ENCODE measurements around the gene MUC15. TPM values are rescaled to one million over a fixed set of nuclear protein-coding genes. Genes with fewer than 3 reads are reported as not detected.

Gene MUC15
- total and polyA plus RNA-seq, 7 donors = not detected

- Histone ChIP-seq H3K36me3 (no peaks in the 10 kb centered on the region), H3K27me3 (no peaks in the 10 kb centered on the region), H3K4me3 (no peak overlapping the region), H3K4me1 (no peaks in the 10 kb centered on the region), H3K27ac (no peak overlapping the region), H3K9me3 (peaks cover 0 to 7% (median 0%) of the 10 kb centered on the region in 4 donors)
- intact Hi-C loops (cut with DNase I) = no loop called here
- no peak for TF ChIP-seq POLR2A (IDR thresholded peaks at IDR 0.05)
- TF ChIP-seq EP300 (IDR thresholded peaks at IDR 0.05) = no peak
- TF ChIP-seq, protein P1, sequence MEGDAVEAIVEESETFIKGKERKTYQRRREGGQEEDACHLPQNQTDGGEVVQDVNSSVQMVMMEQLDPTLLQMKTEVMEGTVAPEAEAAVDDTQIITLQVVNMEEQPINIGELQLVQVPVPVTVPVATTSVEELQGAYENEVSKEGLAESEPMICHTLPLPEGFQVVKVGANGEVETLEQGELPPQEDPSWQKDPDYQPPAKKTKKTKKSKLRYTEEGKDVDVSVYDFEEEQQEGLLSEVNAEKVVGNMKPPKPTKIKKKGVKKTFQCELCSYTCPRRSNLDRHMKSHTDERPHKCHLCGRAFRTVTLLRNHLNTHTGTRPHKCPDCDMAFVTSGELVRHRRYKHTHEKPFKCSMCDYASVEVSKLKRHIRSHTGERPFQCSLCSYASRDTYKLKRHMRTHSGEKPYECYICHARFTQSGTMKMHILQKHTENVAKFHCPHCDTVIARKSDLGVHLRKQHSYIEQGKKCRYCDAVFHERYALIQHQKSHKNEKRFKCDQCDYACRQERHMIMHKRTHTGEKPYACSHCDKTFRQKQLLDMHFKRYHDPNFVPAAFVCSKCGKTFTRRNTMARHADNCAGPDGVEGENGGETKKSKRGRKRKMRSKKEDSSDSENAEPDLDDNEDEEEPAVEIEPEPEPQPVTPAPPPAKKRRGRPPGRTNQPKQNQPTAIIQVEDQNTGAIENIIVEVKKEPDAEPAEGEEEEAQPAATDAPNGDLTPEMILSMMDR (IDR thresholded peaks at IDR 0.05) = no peak
- TF ChIP-seq POLR2AphosphoS5 (IDR thresholded peaks at IDR 0.05) = no peak
- DNase-seq = no peak
- 86 to 89% methylated on average over 2 of the region's 2 CpGs for WGBS, 2 donors
Observed at GRCh38 chr11:26613759-26614158, 41.7 kb upstream of the MUC15 start.

- Histone ChIP-seq H3K36me3 (no peaks in the 10 kb centered on the region), H3K4me1 (no peaks in the 10 kb centered on the region), H3K4me3 (no peak overlapping the region), H3K27ac (no peak overlapping the region), H3K27me3 (no peaks in the 10 kb centered on the region), H3K9me3 (peaks cover 0 to 2% (median 0%) of the 10 kb centered on the region in 4 donors)
- intact Hi-C loops (cut with DNase I) = no loop called here
- TF ChIP-seq EP300 (IDR thresholded peaks at IDR 0.05) (no peak), POLR2AphosphoS5 (IDR thresholded peaks at IDR 0.05) (no peak)
- WGBS, 2 donors = 76 to 78% methylated on average over 9 of the region's 9 CpGs
- no peak for DNase-seq
Observed at GRCh38 chr11:26608507-26609146, 36.6 kb upstream of the MUC15 start.

DNA sequence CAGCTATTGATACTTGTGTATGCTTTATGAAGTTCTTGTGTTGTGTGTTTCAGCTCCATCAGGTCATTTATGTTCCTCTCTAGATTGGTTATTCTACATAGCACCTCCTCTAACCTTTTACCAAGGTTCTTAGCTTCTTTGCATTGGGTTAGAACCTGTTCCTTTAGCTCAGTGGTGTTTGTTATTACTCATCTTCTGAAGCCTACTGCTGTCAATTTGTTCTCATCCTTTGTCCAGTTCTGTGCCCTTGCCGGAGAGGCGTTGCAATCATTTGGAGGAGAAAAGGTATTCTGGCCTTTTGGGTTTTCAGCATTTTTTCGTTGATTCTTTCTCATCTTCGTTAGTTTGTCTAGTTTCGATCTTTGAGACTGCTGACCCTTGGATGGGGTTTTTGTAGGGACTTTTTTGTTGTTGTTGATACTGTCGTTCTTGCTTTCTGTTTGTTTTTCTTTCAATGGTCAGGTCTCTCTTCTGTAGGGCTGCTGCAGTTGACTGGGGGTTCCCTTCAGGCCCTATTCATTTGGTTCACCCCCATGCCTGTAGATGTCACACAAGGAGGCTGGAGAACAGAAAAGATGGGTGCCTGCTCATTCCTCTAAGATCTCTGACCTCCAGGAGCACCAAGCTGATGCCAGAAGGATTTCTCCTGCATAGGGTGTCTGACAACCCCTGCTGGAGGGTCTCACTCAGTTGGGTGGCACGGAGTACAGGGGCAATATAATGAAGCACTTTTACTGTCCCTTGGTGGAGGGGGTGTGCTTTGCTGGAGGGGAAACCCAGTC, 35.9 kb upstream of the MUC15 start:
- H3K36me3 ChIP-seq = no peaks in the 10 kb centered on the region
- no peak overlapping the region for H3K27ac ChIP-seq
- intact Hi-C loops (cut with DNase I) = no loop called here
- H3K4me1 ChIP-seq = no peaks in the 10 kb centered on the region
- H3K4me3 ChIP-seq = no peak overlapping the region
- DNase-seq = no peak
- WGBS, 2 donors = 71 to 82% methylated on average over 7 of the region's 7 CpGs
- TF ChIP-seq POLR2A (IDR thresholded peaks at IDR 0.05) = no peak
- no peak for TF ChIP-seq EP300 (IDR thresholded peaks at IDR 0.05)
- TF ChIP-seq, protein P1 (IDR thresholded peaks at IDR 0.05) = no peak
- no peak for TF ChIP-seq POLR2AphosphoS5 (IDR thresholded peaks at IDR 0.05)
- H3K9me3 ChIP-seq = no peaks in the 10 kb centered on the region
- no peaks in the 10 kb centered on the region for H3K27me3 ChIP-seq

DNA sequence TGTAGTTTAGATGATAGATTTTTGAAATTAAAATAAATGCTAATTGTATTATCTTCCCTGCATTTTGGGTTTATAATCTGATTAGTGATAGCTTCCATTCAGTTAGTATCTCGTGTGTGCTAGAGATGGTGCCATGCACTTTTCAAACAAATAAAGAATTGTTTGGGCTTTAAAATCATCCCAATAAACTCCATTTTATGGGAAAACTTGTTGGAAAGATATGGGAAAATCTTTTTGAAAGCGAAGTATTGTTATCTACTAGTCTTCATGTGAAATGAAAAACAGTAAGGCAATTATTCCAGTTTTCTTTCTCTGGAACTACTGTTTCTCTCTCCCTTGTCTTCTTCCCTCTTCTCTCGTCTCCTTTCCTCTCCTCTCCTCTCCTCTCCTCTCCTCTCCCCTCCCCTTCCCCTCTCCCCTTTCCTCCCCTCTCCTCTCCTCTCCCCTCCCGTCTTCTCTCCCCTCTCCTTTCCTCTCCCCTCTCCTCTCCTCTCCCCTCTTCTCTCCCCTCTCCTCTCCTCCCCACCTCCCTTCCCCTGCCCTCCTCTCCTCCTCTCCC, 27.9 kb upstream of the MUC15 start:
- DNase-seq = no peak
- H3K4me3 ChIP-seq = no peak overlapping the region
- H3K27me3 ChIP-seq = no peaks in the 10 kb centered on the region
- no peaks in the 10 kb centered on the region for H3K36me3 ChIP-seq
- no peaks in the 10 kb centered on the region for H3K4me1 ChIP-seq
- no peak overlapping the region for H3K27ac ChIP-seq
- WGBS, 2 donors = 34 to 64% methylated on average over 3 of the region's 4 CpGs
- TF ChIP-seq EP300 (IDR thresholded peaks at IDR 0.05) = no peak
- intact Hi-C loops (cut with DNase I) = no loop called here
- no peaks in the 10 kb centered on the region for H3K9me3 ChIP-seq

DNA sequence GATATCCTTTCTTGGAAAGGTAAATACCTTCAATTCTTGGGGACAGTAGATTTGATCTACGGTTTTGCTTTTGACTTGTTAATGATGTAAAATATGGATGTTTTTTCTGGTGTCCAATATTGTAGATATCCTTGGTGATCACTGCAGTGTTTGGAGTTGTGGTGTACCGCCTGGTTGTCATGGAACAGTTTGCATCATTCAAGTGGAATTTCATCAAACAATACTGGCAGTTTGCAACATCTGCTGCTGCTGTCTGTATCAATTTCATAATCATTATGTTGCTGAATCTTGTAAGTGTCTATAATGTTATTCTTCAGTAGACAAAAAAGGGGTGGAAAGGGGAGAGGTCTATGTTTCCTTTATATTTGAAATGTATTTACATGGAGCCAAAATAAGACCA, 27.4 kb upstream of the MUC15 start:
- DNase-seq = no peak
- Histone ChIP-seq H3K4me1 (no peaks in the 10 kb centered on the region), H3K4me3 (no peak overlapping the region), H3K9me3 (no peaks in the 10 kb centered on the region), H3K36me3 (no peaks in the 10 kb centered on the region), H3K27ac (no peak overlapping the region), H3K27me3 (no peaks in the 10 kb centered on the region)
- WGBS, 2 donors = 63 to 85% methylated on average over 2 of the region's 2 CpGs
- TF ChIP-seq POLR2AphosphoS5 (IDR thresholded peaks at IDR 0.05) (no peak), POLR2A (IDR thresholded peaks at IDR 0.05) (no peak), EP300 (IDR thresholded peaks at IDR 0.05) (no peak)
- TF ChIP-seq, protein P1 (IDR thresholded peaks at IDR 0.05) = no peak
- intact Hi-C loops (cut with DNase I) = no loop called here

All from sigmoid colon (tissue), 7 donors.